Pancreas (tissue), 10 donors: ENCODE data around the gene TFAP2A. TPM values are rescaled to one million over a fixed set of nuclear protein-coding genes. Genes with fewer than 3 reads are reported as not detected.

Experiments
- ATAC-seq, 4 donors: fragments of 200-7000 bp; cut with Tn5 transposase; one replicate each; pipeline versions ENCODE4 v1.8.0 to v1.9.1; 2020; ENCODE audit warnings: mild to moderate bottlenecking in 4 of 4, moderate library complexity in 4 of 4
- DNase-seq, 6 donors: peaks; one replicate each; pipeline ENCODE4 v3.0.0-alpha.2; 2020
- FAIRE-seq: peaks from 2 replicates; lab custom pipeline; 2012; peaks lifted over from hg19 to GRCh38; lab: Jason Lieb, UNC
- H3K27ac ChIP-seq, 4 donors: fragments of 200-600 bp; sonication (generic); 1 replicate in 3 of 4; 2 replicates in 1 of 4; pipeline versions ENCODE4 v1.5.0 to v1.8.0; 2020
- H3K27me3 ChIP-seq, 4 donors: fragments of 200-600 bp; one replicate each; pipeline ENCODE4 v1.8.0; 2021
- H3K36me3 ChIP-seq, 3 donors: fragments of 200-600 bp; sonication (generic) in 1 of 3; one replicate each; pipeline versions ENCODE4 v1.5.0 to v1.8.0; 2020 to 2021
- H3K4me1 ChIP-seq, 3 donors: fragments of 200-600 bp; one replicate each; pipeline ENCODE4 v1.8.0; 2021
- H3K4me3 ChIP-seq, 4 donors: fragments of 200-600 bp; sonication (generic) in 2 of 4; one replicate each; pipeline versions ENCODE4 v1.5.0 to v1.8.0; 2020 to 2021
- H3K9me3 ChIP-seq, 4 donors: fragments of 200-600 bp; one replicate each; pipeline ENCODE4 v1.8.0; 2021
- WGBS, 2 donors: extraction: QIAGEN DNeasy Blood & Tissue Kit; methylation state at CpG; one replicate each; pipeline ENCODE4 v1.1.7; 2013; 5-methylcytosine and 5-hydroxymethylcytosine counted together
- intact Hi-C, 3 donors: fragments of 100-400 bp; cut with DNase I; formaldehyde crosslinking; loops; one replicate each; pipeline versions ENCODE4 v1.11.1 to v1.14.2; 2022
- polyA plus RNA-seq, 2 donors: library from polyadenylated mRNA; stranded (reverse); fragments of 200-250 nt; gene quantifications; one replicate each; pipeline ENCODE4 v1.2.3, GENCODE V29; 2013
- total RNA-seq, 6 donors: library from RNA; stranded (reverse); fragmentation: NEBNext Ultra II Directional in 4 of 6; extraction: Animal tissue kit (Norgen Biotek cat#: 25700) in 4 of 6; gene quantifications; one replicate each; pipeline versions ENCODE4 v1.2.1 to v1.2.4, GENCODE V29; 2021 to 2023
- TF ChIP-seq, protein P1 (sequence below), 4 donors: fragments of 200-600 bp; sonication (generic) in 3 of 4; IDR thresholded peaks; one replicate each; pipeline versions ENCODE4 v1.5.0 to v1.8.0; 2021; ENCODE audit warnings: antibody characterized with exemption in 4 of 4
- donor health status: healthy with polysubstance abuse.
- donor health status: DM: no; HTN: no; CAD: no; lungs with moderate emphysema.
- donor health status: DM: no; HTN: no; CAD: no.
- donor health status: control.
- donor health status: control.
- donor health status: Bipolar disorder and iron deficiency.
- donor health status: DM: yes; HTN: yes; CAD: no.
- donor health status: DM: no; HTN: no; CAD: no.
- donor health status: DM: no; HTN: no; CAD: no.
- donor health status: DM: yes; HTN: yes; CAD: no.

Gene TFAP2A
- 1 to 10 TPM in 1 of 6 donors, under 1 TPM in 5; 0.14 to 1.3 (median 0.23) TPM for total RNA-seq
- polyA plus RNA-seq: under 1 TPM; 0.12 to 0.42 TPM

DNA sequence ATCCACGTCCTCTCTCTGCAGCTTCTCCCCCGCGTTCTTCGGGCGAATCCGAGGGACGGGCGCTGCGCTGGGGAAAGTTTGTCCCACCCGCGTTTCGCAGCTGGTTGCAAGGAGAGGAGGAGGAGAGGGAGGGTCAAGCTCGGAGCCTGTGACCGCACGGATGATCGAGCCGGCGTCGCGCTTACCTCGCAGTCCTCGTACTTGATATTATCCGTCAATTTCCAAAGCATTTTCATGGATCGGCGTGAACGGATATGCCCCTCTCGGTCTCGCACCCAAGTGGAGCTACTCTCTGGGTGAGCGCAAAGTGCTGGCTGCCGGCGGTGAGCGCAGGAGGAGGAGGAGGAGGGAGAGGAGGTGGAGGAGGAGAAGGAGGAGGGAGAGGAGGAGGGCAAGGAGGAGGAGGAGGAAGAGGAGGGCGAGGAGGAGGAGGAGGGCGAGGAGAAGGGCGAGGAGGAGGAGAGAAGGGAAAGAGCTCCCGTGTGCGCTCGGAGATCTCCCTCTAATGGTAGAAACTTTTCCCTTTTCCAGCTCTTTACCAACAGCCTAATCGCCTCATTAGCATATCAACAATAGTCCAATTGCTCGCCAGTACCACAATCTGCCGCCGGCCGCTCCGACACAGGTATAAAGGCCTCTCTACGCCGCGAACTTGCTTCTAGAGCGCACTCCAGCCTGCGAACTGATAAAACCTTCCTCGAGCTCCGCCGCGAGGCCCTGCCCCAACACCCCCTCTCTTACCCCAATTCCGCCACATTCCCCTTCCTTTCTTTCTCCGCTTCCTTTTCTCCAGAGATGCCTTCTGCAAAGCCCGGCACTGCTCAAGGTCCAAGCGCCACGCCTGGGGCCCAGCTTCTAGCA, at the start of gene TFAP2A:
Gene TFAP2A, minus strand, starts transcription at position 319 of the 861 bp plus-strand sequence. Its CDS starts 83 bp downstream, at position 236.
- WGBS, 2 donors: 5% methylated on average over 52 to 57 of the region's 58 CpGs
- intact Hi-C loops: no loop called here
- Histone ChIP-seq H3K27me3 (peaks cover 0 to 75% (median 13%) of the 10 kb centered on the region in 4 donors), H3K9me3 (no peaks in the 10 kb centered on the region), H3K4me3 (peak within 1 kb of the TSS in 1 of 4 donors; percentile 6), H3K4me1 (peaks cover 9 to 27% (median 13%) of the 10 kb centered on the region in 3 donors), H3K36me3 (no peaks in the 10 kb centered on the region), H3K27ac (no peak within 1 kb of the TSS)
- FAIRE-seq: no peak
- peak in 1 of 4 donors; percentile 7 for ATAC-seq
- TF ChIP-seq, protein P1, sequence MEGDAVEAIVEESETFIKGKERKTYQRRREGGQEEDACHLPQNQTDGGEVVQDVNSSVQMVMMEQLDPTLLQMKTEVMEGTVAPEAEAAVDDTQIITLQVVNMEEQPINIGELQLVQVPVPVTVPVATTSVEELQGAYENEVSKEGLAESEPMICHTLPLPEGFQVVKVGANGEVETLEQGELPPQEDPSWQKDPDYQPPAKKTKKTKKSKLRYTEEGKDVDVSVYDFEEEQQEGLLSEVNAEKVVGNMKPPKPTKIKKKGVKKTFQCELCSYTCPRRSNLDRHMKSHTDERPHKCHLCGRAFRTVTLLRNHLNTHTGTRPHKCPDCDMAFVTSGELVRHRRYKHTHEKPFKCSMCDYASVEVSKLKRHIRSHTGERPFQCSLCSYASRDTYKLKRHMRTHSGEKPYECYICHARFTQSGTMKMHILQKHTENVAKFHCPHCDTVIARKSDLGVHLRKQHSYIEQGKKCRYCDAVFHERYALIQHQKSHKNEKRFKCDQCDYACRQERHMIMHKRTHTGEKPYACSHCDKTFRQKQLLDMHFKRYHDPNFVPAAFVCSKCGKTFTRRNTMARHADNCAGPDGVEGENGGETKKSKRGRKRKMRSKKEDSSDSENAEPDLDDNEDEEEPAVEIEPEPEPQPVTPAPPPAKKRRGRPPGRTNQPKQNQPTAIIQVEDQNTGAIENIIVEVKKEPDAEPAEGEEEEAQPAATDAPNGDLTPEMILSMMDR (IDR thresholded peaks at IDR 0.05): no peak
- DNase-seq: no peak

DNA sequence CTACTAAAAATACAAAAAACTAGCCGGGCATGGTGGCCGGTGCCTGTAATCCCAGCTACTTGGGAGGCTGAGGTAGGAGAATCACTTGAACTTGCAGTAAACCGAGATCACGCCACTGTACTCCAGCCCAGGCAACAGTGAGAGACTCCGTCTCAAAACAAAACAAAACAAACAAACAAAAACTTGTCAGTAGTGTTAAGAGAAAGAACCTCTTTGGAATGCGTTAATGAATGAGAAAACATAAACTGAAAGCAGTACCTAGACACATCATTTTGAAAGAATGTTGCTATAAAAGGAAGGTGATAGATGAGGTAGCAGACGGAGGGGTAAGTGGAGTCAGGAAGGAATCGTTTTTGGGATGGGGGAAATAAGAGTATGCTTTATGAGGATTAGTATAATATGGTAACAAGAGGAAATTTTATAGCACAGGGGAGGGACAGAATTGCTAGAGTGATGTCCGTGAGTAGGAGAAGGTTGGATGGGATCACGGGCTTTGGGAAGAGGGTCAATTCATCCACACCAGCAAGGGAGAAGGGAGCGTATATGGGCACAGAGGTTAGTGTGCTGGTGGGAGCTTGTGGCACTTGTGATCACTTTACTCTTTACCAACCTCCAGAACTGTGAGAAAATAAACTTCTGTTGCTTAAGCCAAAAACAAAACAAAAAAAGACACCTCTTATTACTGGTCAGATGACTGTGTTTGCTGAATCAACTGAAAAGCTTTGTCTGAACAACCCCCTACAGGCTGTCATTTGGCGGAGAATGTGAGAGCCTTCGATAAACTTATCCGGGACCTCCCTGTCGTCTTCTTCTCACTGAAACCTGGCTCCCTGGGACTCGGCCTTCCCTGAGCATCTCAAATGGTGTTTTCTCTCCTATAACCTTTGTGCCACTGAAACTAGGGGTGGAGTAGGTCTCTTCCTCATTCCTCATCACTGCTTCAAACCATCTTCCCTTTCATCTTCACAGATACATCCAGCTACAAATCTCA, 48.9 kb upstream of the TFAP2A start:
- H3K27me3 ChIP-seq: no peaks in the 10 kb centered on the region
- no peak overlapping the region for H3K27ac ChIP-seq
- H3K9me3 ChIP-seq: no peaks in the 10 kb centered on the region
- intact Hi-C loops: no loop called here
- FAIRE-seq: no peak
- TF ChIP-seq, protein P1 (IDR thresholded peaks at IDR 0.05): no peak
- no peak for DNase-seq
- no peaks in the 10 kb centered on the region for H3K36me3 ChIP-seq
- ATAC-seq: no peak
- 37 to 45% methylated on average over 16 of the region's 16 CpGs for WGBS, 2 donors
- no peaks in the 10 kb centered on the region for H3K4me1 ChIP-seq
- H3K4me3 ChIP-seq: no peak overlapping the region

DNA sequence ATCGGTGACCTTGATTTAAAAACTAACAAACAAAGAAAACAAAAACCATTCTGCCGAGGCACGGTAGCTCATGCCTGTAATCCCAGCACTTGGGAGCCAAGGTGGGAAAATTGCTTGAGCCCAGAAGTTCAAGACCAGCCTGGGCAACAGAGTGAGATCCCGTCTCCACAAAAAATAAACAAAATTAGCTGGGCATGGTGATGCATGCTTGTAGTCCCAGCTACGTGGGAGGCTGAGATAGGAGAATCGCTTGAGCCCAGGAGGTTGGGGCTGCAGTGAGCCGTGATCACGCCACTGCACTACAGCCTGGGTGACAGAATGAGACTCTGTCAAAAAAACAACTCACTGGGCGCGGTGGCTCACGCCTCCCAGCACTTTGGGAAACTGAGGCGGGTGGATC, 48.2 kb upstream of the TFAP2A start:
- H3K9me3 ChIP-seq: no peaks in the 10 kb centered on the region
- no peaks in the 10 kb centered on the region for H3K36me3 ChIP-seq
- 68 to 70% methylated on average over 12 of the region's 12 CpGs for WGBS, 2 donors
- TF ChIP-seq, protein P1 (IDR thresholded peaks at IDR 0.05): no peak
- FAIRE-seq: no peak
- no peak overlapping the region for H3K27ac ChIP-seq
- no peak for DNase-seq
- H3K4me3 ChIP-seq: no peak overlapping the region
- no peaks in the 10 kb centered on the region for H3K27me3 ChIP-seq
- no peaks in the 10 kb centered on the region for H3K4me1 ChIP-seq
- intact Hi-C loops: no loop called here
- no peak for ATAC-seq

DNA sequence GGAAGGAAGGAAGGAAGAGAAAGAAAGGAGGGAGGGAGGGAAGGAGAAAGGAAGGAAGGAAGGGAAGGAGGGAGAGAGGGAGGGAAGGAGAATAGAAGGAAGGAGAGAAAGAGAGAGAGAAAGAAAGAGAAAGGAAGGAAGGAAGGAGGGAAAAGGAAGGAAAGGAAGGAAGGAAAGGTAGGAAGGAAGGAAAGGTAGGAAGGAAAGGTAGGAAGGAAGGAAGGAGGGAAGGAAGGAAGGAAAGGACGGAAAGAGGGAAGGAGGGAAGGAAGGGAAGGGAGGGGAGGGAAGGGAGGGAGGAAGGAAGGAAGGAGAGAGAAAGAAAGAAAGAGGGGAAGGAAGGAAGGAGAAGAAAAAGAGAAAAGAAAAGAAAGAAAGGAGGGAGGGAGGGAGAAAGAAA, 47.0 kb upstream of the TFAP2A start:
- H3K27ac ChIP-seq: no peak overlapping the region
- TF ChIP-seq, protein P1 (IDR thresholded peaks at IDR 0.05): no peak
- ATAC-seq (no peak), FAIRE-seq (no peak), DNase-seq (no peak)
- no peak overlapping the region for H3K4me3 ChIP-seq
- H3K36me3 ChIP-seq: no peaks in the 10 kb centered on the region
- H3K9me3 ChIP-seq: no peaks in the 10 kb centered on the region
- 51 to 73% methylated on average over 1 of the region's 1 CpG for WGBS, 2 donors
- intact Hi-C loops: no loop called here
- H3K4me1 ChIP-seq: no peaks in the 10 kb centered on the region
- no peaks in the 10 kb centered on the region for H3K27me3 ChIP-seq
